Skeletal muscle cell (primary cell): ENCODE data around the gene PRPF40B.

ENCODE experiments used
- DNase-seq: peaks from one replicate; pipeline ENCODE4 v3.0.0-alpha.2; 2010; ENCODE audit warnings: low read depth
- H3K4me3 ChIP-seq: 2 replicates; pipeline ENCODE4 v1.5.1; 2011; ENCODE audit warnings: low read depth, mild to moderate bottlenecking, control low read depth, low read length, moderate library complexity

The PRPF40B gene

GRCh38 chr12:49674318-49674981, 51.1 kb downstream of the PRPF40B start:
- no peak for DNase-seq
- H3K4me3 ChIP-seq = no peak overlapping the region

DNA sequence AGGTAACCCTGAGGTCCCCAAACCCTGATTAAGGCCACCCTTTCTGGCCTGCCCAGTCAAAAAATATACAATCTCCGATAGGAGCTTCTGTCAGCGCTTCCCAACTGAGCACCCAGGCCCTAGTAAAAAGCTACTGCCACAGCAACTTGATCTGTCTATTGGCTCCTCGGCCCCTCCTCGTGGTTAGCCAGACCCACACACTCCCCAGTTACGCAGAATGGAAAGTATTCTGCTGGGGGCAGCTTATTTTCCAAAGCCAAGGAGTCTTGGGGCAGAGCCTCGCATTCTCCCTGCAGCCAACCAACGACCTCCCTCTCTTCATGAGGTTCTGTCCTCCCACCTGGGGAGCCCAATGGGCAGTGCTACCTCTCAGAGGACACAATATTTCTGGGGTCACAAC, 51.8 kb downstream of the PRPF40B start:
- no peak for DNase-seq
- no peak overlapping the region for H3K4me3 ChIP-seq

DNA sequence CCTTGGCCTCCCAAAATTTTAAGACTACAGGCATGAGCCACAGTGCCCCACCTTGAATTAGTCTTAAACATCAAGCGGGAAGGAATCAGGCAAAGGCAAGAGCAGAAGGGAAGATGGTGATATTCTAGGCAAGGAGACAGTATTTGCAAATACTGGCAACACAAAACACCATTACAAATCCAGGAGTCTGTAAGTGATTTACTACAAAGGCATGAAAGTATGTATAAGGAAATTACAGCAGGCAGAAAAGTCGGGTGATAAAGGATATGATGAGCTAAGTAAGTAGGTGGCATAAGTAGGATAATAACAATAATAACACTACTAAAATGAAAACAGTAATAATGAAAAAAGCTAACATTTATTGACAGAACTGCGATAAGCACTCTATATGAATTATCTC, 55.4 kb downstream of the PRPF40B start:
- no peak for DNase-seq
- H3K4me3 ChIP-seq = no peak overlapping the region

DNA sequence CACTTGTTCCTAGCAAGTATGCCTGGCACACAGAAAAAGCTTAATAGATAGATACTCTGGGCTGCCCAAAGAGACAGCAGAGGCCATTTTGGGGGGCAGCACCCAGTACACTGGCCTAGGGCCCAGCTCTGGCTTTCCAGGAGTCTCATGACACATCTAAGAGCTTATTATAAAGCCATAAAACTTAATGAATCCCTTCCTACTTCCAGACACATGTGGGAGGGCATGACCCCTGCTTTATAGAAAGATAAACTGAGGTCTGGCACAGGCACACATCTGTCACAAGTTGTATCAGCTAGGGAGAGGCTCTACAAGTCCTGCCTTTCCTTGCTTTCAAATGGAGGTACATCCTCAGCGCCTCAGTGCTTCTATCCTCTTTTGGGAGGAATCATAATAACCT, 56.7 kb downstream of the PRPF40B start:
- no peak overlapping the region for H3K4me3 ChIP-seq
- DNase-seq = no peak

DNA sequence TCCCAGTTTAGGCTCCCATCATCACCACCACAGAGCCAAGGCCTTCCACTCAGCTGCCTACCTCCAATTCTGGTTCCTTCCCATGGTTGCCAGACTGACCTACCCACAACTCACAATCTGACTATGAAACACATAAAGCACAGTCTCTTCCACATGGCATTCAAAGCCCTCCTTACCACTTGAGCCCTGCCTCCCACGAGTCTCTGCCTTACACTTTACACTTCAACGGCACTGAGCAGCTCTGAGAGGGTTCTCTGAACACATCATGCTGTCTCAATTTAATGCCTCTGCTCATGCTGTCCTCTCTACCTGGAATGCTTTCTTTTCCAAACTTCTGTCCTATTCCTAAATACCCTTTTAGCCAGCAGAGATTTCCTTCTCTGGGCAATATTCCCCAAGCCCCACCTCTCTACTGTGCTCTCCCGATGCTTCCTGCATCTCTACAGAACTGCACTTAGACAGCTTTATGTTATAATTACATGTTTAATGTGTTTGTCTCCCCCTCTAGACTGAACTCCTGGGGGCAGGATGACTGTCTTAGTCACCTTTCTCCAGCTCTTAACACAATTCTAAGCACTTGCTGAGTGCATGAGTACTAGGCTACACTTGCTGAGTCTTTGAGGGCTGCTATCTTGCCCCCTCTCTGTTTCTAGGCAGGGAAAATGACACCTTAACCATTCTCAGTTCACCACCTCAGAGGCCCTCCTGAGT, 60.4 kb downstream of the PRPF40B start:
- no peak overlapping the region for H3K4me3 ChIP-seq
- no peak for DNase-seq

- DNase-seq = no peak
- H3K4me3 ChIP-seq = no peak overlapping the region
These were observed 61.0 kb downstream of the PRPF40B start for GRCh38 chr12:49684310-49684854.

- no peak overlapping the region for H3K4me3 ChIP-seq
- DNase-seq = no peak
These were observed 64.6 kb downstream of the PRPF40B start for GRCh38 chr12:49687941-49688340.

DNA sequence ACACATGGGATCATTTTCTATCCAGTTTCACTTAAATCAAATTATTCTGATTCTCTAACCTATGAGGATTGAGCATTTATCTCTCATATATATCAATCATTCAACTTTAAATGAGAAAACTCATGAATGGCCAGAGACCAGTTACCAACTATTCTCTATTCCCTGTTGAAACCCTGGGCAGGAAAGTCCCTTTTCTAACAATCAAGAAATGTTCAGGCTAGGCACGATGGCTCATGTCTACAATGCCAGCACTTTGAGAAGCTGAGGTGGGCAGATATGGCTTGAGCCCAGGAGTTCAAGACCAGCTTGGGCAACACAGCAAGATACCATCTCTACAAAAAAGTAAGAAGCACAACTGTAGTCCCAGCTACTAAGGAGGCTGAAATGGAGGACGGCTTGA, 65.9 kb downstream of the PRPF40B start:
- DNase-seq = no peak

GRCh38 chr12:49689785-49690184, 66.4 kb downstream of the PRPF40B start:
- no peak overlapping the region for H3K4me3 ChIP-seq
- no peak for DNase-seq

More for the DNA sequence above, 65.9 kb downstream of the PRPF40B start:
- H3K4me3 ChIP-seq = no peak overlapping the region

DNA sequence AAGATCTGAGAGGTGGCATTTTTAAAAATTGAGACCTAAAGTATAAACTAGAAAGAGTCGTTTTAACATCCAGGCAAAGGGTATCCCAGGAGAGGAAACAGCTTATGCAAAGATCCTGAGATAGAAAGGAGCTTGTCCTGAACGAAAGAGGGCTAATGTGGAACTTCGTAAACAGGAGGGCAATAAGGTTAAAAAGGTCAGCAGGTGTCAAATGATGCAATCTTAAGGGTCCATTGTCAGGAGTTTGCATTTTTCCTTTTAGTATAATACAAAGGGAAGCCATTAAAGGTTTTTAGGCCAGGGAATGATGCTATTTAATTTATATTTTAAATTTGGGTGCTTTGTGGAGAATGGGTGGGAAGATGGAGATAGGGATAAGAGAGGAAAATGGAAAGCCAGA, 69.5 kb downstream of the PRPF40B start:
- DNase-seq = no peak
- no peak overlapping the region for H3K4me3 ChIP-seq

- DNase-seq = no peak
- H3K4me3 ChIP-seq = no peak overlapping the region
These were observed 70.6 kb downstream of the PRPF40B start for GRCh38 chr12:49693931-49694444.
